SJSA1 (cell line): ENCODE results near the gene MYO9A. TPM values are rescaled to one million over a fixed set of nuclear protein-coding genes. Genes with fewer than 3 reads are reported as not detected.
A peak's percentile ranks its signal among the peaks of the same experiment; 100 is the strongest.
"Not testable (repeated sequence)": the region's sequence is repeated elsewhere in the genome, so short reads cannot be mapped to it uniquely, and the experiment has no call there.

Experiments used
- DNase-seq, 2 experiments: peaks; one replicate each; pipeline ENCODE4 v3.0.0-alpha.2; 2015 to 2020; ENCODE audit warnings: low spot score in 2 of 2, low read depth in 1 of 2
- H3K27ac ChIP-seq: fragments of 250-450 bp; sonication (Bioruptor Pico); 2 replicates; pipeline ENCODE4 v1.5.1; 2020; ENCODE audit warnings: mild to moderate bottlenecking, moderate library complexity
- H3K27me3 ChIP-seq: fragments of 250-450 bp; sonication (Bioruptor Pico); replicated peaks from 2 replicates; pipeline ENCODE4 v1.5.1; 2020; ENCODE audit warnings: mild to moderate bottlenecking, moderate library complexity
- H3K36me3 ChIP-seq: fragments of 250-450 bp; sonication (Bioruptor Pico); 2 replicates; pipeline ENCODE4 v1.5.1; 2020; ENCODE audit warnings: mild to moderate bottlenecking
- H3K4me1 ChIP-seq: fragments of 250-450 bp; sonication (Bioruptor Pico); replicated peaks from 2 replicates; pipeline ENCODE4 v1.6.1; 2021; ENCODE audit warnings: mild to moderate bottlenecking
- H3K4me3 ChIP-seq: fragments of 250-450 bp; sonication (Bioruptor Pico); 2 replicates; pipeline ENCODE4 v1.5.1; 2020; ENCODE audit warnings: mild to moderate bottlenecking
- H3K9me3 ChIP-seq: fragments of 250-450 bp; sonication (Bioruptor Pico); replicated peaks from 2 replicates; pipeline ENCODE4 v1.5.1; 2020; ENCODE audit warnings: mild to moderate bottlenecking
- total RNA-seq: library from RNA; depleted of rRNA; stranded (reverse); fragments of >200 nt; shearing (Covaris generic); gene quantifications from 2 replicates; pipeline ENCODE4 v1.2.3, GENCODE V29; 2014

The MYO9A gene
- total RNA-seq, 1 experiment from 2014 or later: 21.9 TPM

GRCh38 chr15:72063186-72063585, 54.8 kb downstream of the MYO9A start:
- H3K27ac ChIP-seq: no peak overlapping the region
- H3K27me3 ChIP-seq: no peaks in the 10 kb centered on the region
- no peak for DNase-seq
- H3K4me3 ChIP-seq: no peak overlapping the region
- no peaks in the 10 kb centered on the region for H3K9me3 ChIP-seq
- H3K36me3 ChIP-seq: no peaks in the 10 kb centered on the region
- no peaks in the 10 kb centered on the region for H3K4me1 ChIP-seq

GRCh38 chr15:72062319-72062718, 55.6 kb downstream of the MYO9A start:
- Histone ChIP-seq H3K9me3 (no peaks in the 10 kb centered on the region), H3K36me3 (no peaks in the 10 kb centered on the region), H3K4me3 (no peak overlapping the region), H3K4me1 (0 out of 2 replicates have a peak, but pooled peaks cover 3% of the 10 kb centered on the region), H3K27ac (no peak overlapping the region), H3K27me3 (no peaks in the 10 kb centered on the region)
- DNase-seq: no peak

GRCh38 chr15:72060687-72061250, 57.2 kb downstream of the MYO9A start:
- H3K4me1 ChIP-seq: 0 out of 2 replicates have a peak, but pooled peaks cover 3% of the 10 kb centered on the region
- no peaks in the 10 kb centered on the region for H3K9me3 ChIP-seq
- no peaks in the 10 kb centered on the region for H3K27me3 ChIP-seq
- no peak overlapping the region for H3K4me3 ChIP-seq
- DNase-seq: no peak
- no peaks in the 10 kb centered on the region for H3K36me3 ChIP-seq
- no peak overlapping the region for H3K27ac ChIP-seq

- 0 out of 2 replicates have a peak, but pooled peaks cover 3% of the 10 kb centered on the region for H3K4me1 ChIP-seq
- no peak overlapping the region for H3K27ac ChIP-seq
- no peak overlapping the region for H3K4me3 ChIP-seq
- no peaks in the 10 kb centered on the region for H3K9me3 ChIP-seq
- no peaks in the 10 kb centered on the region for H3K27me3 ChIP-seq
- no peak for DNase-seq
- H3K36me3 ChIP-seq: no peaks in the 10 kb centered on the region
These were observed 59.4 kb downstream of the MYO9A start for GRCh38 chr15:72058585-72058984.

- peak in 1 of 2 experiments; percentile 20 for DNase-seq
- H3K27me3 ChIP-seq: no peaks in the 10 kb centered on the region
- H3K9me3 ChIP-seq: no peaks in the 10 kb centered on the region
- peak overlapping the region; percentile 7 for H3K4me3 ChIP-seq
- 0 out of 2 replicates have a peak overlapping the region, but pooled peaks have one; percentile 5 for H3K27ac ChIP-seq
- no peaks in the 10 kb centered on the region for H3K36me3 ChIP-seq
- H3K4me1 ChIP-seq: 0 out of 2 replicates have a peak, but pooled peaks cover 3% of the 10 kb centered on the region
These were observed 60.3 kb downstream of the MYO9A start for GRCh38 chr15:72057548-72058091.

- not testable (repeated sequence) for H3K36me3 ChIP-seq, H3K4me1 ChIP-seq, H3K27me3 ChIP-seq, H3K4me3 ChIP-seq, H3K27ac ChIP-seq, H3K9me3 ChIP-seq, DNase-seq
These were observed 61.7 kb downstream of the MYO9A start for GRCh38 chr15:72056217-72056616.

- H3K9me3 ChIP-seq, DNase-seq, H3K4me3 ChIP-seq, H3K27ac ChIP-seq, H3K36me3 ChIP-seq, H3K4me1 ChIP-seq, H3K27me3 ChIP-seq: not testable (repeated sequence)
These were observed 64.7 kb downstream of the MYO9A start for GRCh38 chr15:72053297-72053696.

GRCh38 chr15:72050700-72051099, 67.2 kb downstream of the MYO9A start:
- Histone ChIP-seq H3K4me3 (no peak overlapping the region), H3K27me3 (no peaks in the 10 kb centered on the region), H3K4me1 (no peaks in the 10 kb centered on the region), H3K27ac (no peak overlapping the region), H3K9me3 (no peaks in the 10 kb centered on the region), H3K36me3 (0 out of 2 replicates have a peak, but pooled peaks cover 1% of the 10 kb centered on the region)
- no peak for DNase-seq

GRCh38 chr15:72047020-72047419, 70.9 kb downstream of the MYO9A start:
- no peaks in the 10 kb centered on the region for H3K27me3 ChIP-seq
- no peak overlapping the region for H3K4me3 ChIP-seq
- H3K9me3 ChIP-seq: no peaks in the 10 kb centered on the region
- 0 out of 2 replicates have a peak, but pooled peaks cover 2% of the 10 kb centered on the region for H3K36me3 ChIP-seq
- DNase-seq: no peak
- H3K4me1 ChIP-seq: no peaks in the 10 kb centered on the region
- H3K27ac ChIP-seq: no peak overlapping the region

GRCh38 chr15:72044956-72045355, 73.0 kb downstream of the MYO9A start:
- H3K4me1 ChIP-seq: no peaks in the 10 kb centered on the region
- DNase-seq: no peak
- no peak overlapping the region for H3K4me3 ChIP-seq
- H3K9me3 ChIP-seq: no peaks in the 10 kb centered on the region
- H3K36me3 ChIP-seq: peaks cover 2% of the 10 kb centered on the region; the same call in 1 of the 2 replicates
- H3K27me3 ChIP-seq: no peaks in the 10 kb centered on the region
- H3K27ac ChIP-seq: no peak overlapping the region

GRCh38 chr15:72042865-72043264, 75.1 kb downstream of the MYO9A start:
- no peak overlapping the region for H3K4me3 ChIP-seq
- H3K4me1 ChIP-seq: no peaks in the 10 kb centered on the region
- peaks cover 2% of the 10 kb centered on the region; the same call in 1 of the 2 replicates for H3K36me3 ChIP-seq
- no peak overlapping the region for H3K27ac ChIP-seq
- no peaks in the 10 kb centered on the region for H3K27me3 ChIP-seq
- no peak for DNase-seq
- H3K9me3 ChIP-seq: no peaks in the 10 kb centered on the region

GRCh38 chr15:72042054-72042453, 75.9 kb downstream of the MYO9A start:
- no peak for DNase-seq
- Histone ChIP-seq H3K27me3 (no peaks in the 10 kb centered on the region), H3K4me1 (no peaks in the 10 kb centered on the region), H3K4me3 (no peak overlapping the region), H3K9me3 (no peaks in the 10 kb centered on the region), H3K27ac (no peak overlapping the region), H3K36me3 (peaks cover 2% of the 10 kb centered on the region; the same call in 1 of the 2 replicates)

GRCh38 chr15:72037321-72037720, 80.6 kb downstream of the MYO9A start:
- Histone ChIP-seq H3K4me1 (peaks cover 32% of the 10 kb centered on the region), H3K27me3 (no peaks in the 10 kb centered on the region), H3K9me3 (no peaks in the 10 kb centered on the region), H3K36me3 (no peaks in the 10 kb centered on the region; the same call in 1 of the 2 replicates), H3K27ac (no peak overlapping the region), H3K4me3 (no peak overlapping the region)
- DNase-seq: no peak

- no peaks in the 10 kb centered on the region for H3K36me3 ChIP-seq
- no peaks in the 10 kb centered on the region for H3K27me3 ChIP-seq
- peak in 1 of 2 experiments; percentile 63 for DNase-seq
- H3K4me1 ChIP-seq: peaks cover 38% of the 10 kb centered on the region
- H3K27ac ChIP-seq: peak overlapping the region; percentile 7; the same call in 1 of the 2 replicates
- H3K4me3 ChIP-seq: no peak overlapping the region
- H3K9me3 ChIP-seq: no peaks in the 10 kb centered on the region
These were observed 82.9 kb downstream of the MYO9A start for GRCh38 chr15:72034859-72035650.
